C4-2B (cell line): ENCODE data around the gene UBALD1.

Source experiments
- H3K27ac ChIP-seq: fragments of 450-650 bp; 2 replicates; pipeline ENCODE4 v1.5.1; 2017
- CTCF ChIP-seq: fragments of 450-650 bp; conservative IDR thresholded peaks from 2 replicates; pipeline ENCODE4 v1.5.1; 2017; ENCODE audit warnings: mild to moderate bottlenecking
- ZFX ChIP-seq: fragments of 450-650 bp; IDR thresholded peaks from 2 replicates; pipeline ENCODE4 v1.6.1; 2017

Gene UBALD1

DNA sequence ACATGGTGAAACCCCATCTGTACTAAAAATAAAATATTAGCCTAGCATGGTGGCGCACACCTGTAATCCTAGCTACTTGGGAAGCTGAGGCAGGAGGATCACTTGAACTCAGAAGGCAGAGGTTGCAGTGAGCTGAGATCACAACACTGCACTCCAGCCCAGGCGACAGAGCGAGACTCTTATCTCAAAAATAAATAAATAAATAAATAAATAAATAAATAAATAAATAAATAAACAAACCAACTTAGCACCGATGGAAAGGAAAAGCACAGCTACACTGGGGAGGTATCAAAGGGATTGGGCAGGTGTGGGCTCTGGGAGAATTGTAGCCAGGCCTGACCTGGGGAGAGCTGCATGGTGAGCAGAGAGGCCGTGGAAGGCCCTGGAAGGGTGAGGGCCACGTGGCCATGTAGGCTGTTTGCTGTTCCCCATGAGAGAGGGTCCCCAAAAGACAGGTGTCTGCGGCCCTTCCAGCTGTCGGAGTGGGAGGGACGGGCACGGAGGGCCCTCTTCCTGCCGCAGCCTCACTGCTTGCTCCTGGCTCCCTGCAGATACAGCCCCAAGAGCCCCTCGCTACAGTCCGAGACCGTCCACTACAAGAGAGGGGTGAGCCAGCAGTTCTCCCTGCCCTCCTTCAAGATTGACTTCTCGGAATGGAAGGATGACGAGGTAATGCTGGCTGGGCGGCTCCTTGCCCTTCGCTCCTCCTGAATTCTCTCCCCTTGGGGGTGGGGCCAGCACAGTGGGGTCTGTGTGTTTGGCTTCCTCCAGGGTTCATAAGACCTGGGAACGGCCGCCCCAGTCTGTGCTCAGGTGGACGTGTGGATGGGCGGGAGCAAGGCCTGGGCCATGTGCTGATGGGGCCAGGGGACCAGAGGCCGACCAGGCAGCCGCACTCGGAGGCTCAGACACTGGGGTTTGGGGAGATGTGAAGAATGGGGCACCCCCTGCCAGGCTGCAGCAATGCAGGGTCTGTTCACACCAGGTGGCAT, 42.3 kb upstream of the UBALD1 start:
- no peak overlapping the region for H3K27ac ChIP-seq
- TF ChIP-seq CTCF (no peak), ZFX (no peak)

GRCh38 chr16:4656221-4656620, 41.5 kb upstream of the UBALD1 start:
- no peak overlapping the region for H3K27ac ChIP-seq
- TF ChIP-seq CTCF (no peak), ZFX (no peak)

DNA sequence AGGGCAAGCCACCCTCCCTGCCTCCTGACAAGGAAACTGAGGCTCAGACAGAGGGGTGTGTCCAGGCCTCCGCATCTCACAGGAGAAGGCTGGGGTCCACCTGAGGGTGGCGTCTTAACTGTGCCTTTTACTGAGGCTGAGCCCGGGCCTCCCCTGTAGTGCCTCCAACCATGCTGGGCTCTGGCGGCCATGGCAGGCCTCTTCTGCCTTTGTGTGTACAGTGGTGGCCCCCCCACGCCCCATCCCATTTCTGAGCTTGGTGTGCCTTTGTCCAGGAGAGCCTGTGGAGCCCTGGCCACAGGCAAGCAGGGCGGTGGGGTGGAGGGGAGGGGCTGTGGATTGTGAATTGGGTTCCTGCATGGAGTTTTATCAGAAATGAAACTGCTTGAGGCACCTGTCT, 41.1 kb upstream of the UBALD1 start:
- no peak overlapping the region for H3K27ac ChIP-seq
- no peak for TF ChIP-seq CTCF
- no peak for TF ChIP-seq ZFX

GRCh38 chr16:4654964-4655590, 40.4 kb upstream of the UBALD1 start:
- H3K27ac ChIP-seq: peak overlapping the region; percentile 65
- TF ChIP-seq ZFX: no peak
- TF ChIP-seq CTCF: no peak

GRCh38 chr16:4654011-4654963, 39.6 kb upstream of the UBALD1 start:
- peak overlapping the region; percentile 65 for H3K27ac ChIP-seq
- TF ChIP-seq CTCF (no peak), ZFX (no peak)

DNA sequence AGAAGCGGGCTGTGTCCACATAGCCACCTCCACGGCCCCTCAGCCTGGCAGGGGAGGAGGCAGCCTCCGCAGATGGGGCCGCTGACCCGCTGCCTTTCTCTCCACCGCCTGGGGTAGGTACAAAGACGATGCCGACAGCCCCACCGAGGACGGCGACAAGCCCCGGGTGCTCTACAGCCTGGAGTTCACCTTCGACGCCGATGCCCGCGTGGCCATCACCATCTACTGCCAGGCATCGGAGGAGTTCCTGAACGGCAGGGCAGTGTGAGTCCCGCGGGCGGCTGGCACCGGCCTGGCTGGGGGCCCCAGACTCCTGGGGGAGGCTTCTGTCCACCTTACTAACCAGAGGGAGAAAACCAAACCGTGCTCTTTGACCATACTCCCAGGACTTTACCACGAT, 37.9 kb upstream of the UBALD1 start:
- no peak overlapping the region for H3K27ac ChIP-seq
- no peak for TF ChIP-seq ZFX
- no peak for TF ChIP-seq CTCF
